Measurements from ENCODE around the gene MARCKS.
"Not testable (repeated sequence)": the region's sequence is repeated elsewhere in the genome, so short reads cannot be mapped to it uniquely, and the experiment has no call there.

Gene MARCKS

DNA sequence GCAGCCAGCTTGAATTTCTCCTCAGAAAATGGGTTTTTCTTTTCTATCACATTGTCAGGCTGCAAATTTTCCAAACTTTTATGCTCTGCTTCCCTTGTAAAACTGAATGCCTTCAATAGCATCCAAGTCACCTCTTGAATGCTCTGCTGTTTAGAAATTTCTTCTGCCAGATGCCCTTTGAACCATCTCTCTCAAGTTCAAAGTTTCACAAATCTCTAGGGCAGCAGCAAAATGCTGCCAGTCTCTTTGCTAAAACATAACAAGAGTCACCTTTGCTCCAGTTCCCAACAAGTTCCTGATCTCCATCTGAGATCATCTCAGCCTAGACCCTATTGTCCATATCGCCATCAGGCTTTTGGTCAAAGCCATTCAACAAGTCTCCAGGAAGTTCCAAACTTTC, 53.1 kb downstream of the MARCKS start:
- H3K4me3 Mint-ChIP-seq; DNase-seq (ENCODE audit: low spot score): not testable (repeated sequence)

More for the DNA sequence above, 53.1 kb downstream of the MARCKS start:
- peaks cover 20% of the 10 kb centered on the region for H3K27me3 Mint-ChIP-seq (ENCODE audit: low read depth)
- not testable (repeated sequence) for H3K4me1 Mint-ChIP-seq (ENCODE audit: low read depth); H3K9me3 Mint-ChIP-seq; H3K36me3 Mint-ChIP-seq (ENCODE audit: low read depth); H3K27ac Mint-ChIP-seq

Measured in T-helper 2 cell treated with Interferon-gamma antibody and Interleukin-4, amounts not matched to agents 5 μg/mL and 100 μg/mL, for 36 hours (primary cell).